HepG2 (cell line): Measurements from ENCODE around the gene TAS1R1. TPM values are rescaled to one million over a fixed set of nuclear protein-coding genes. Genes with fewer than 3 reads are reported as not detected.

Source experiments
- ELF3 ChIP-seq: IDR thresholded peaks from 2 replicates; pipeline ENCODE4 v1.6.1; 2016; ENCODE audit warnings: missing genetic modification reagents, missing compliant biosample characterization
- FOXA3 ChIP-seq: IDR thresholded peaks from 2 replicates; pipeline ENCODE4 v1.6.1; 2016; ENCODE audit warnings: missing genetic modification reagents, missing compliant biosample characterization
- FOXO1 ChIP-seq: sonication (generic); formaldehyde crosslinking; IDR thresholded peaks from 2 replicates; pipeline ENCODE4 v1.4.0; 2020; ENCODE audit warnings: missing genetic modification reagents
- MAFK ChIP-seq, 2 experiments: IDR thresholded peaks in 1 of 2; conservative IDR thresholded peaks in 1 of 2; 2 replicates each; pipeline ENCODE4 v1.6.1; 2011; ENCODE audit warnings: improper control_type of control experiment in 2 of 2, low read length in 2 of 2
- SPEN ChIP-seq: sonication (generic); formaldehyde crosslinking; IDR thresholded peaks from 2 replicates; pipeline ENCODE4 v1.5.1; 2020; ENCODE audit warnings: low read depth, mild to moderate bottlenecking, missing genetic modification reagents
- SYNCRIP ChIP-seq: fragments of 200-400 bp; formaldehyde crosslinking; IDR thresholded peaks from 2 replicates; pipeline ENCODE4 v1.6.1; 2018; ENCODE audit warnings: mild to moderate bottlenecking, low read depth, low read length; ENCODE audit not compliant: insufficient read depth
- ZC3H13 ChIP-seq: sonication (generic); formaldehyde crosslinking; IDR thresholded peaks from 2 replicates; pipeline ENCODE4 v1.8.1; 2023; ENCODE audit warnings: mild to moderate bottlenecking, missing genetic modification reagents, moderate library complexity
- ZMYM3 ChIP-seq: sonication (generic); formaldehyde crosslinking; IDR thresholded peaks from 2 replicates; pipeline ENCODE4 v1.5.1; 2020; ENCODE audit warnings: mild to moderate bottlenecking, missing genetic modification reagents
- ZNF326 ChIP-seq: sonication (generic); formaldehyde crosslinking; IDR thresholded peaks from 2 replicates; pipeline ENCODE4 v1.4.0; 2020; ENCODE audit warnings: missing genetic modification reagents, borderline replicate concordance
- ZNF652 ChIP-seq: IDR thresholded peaks from 2 replicates; pipeline ENCODE4 v1.6.1; 2016; ENCODE audit warnings: low read depth, borderline replicate concordance
- polyA plus RNA-seq, 8 experiments: library from polyadenylated mRNA; depleted of rRNA in 3 of 8; stranded (reverse) in 7 of 8; unstranded in 1 of 8; fragments of >200 nt; fragmentation: Illumina TruSeq in 4 of 8; extraction: Trizol in 4 of 8; gene quantifications; 2 replicates each; pipeline versions ENCODE4 v1.2.1 to v1.2.3, GENCODE V29; 2011 to 2016; ENCODE audit warnings: low read depth in 4 of 8, missing spikeins in 1 of 8, mixed read lengths in 1 of 8; ENCODE audit not compliant: insufficient read depth in 1 of 8
- total RNA-seq, 5 experiments: library from RNA; depleted of rRNA; stranded (reverse); fragments of >200 nt; fragmentation: Illumina TruSeq; extraction: Trizol; gene quantifications; 2 replicates each; pipeline ENCODE4 v1.2.3, GENCODE V29; 2016; ENCODE audit warnings: low read depth in 1 of 5
- TF ChIP-seq, protein P1 (sequence below): sonication (generic); formaldehyde crosslinking; IDR thresholded peaks from 2 replicates; pipeline ENCODE4 v1.5.1; 2020; ENCODE audit warnings: mild to moderate bottlenecking, missing genetic modification reagents
- TF ChIP-seq, protein P2 (sequence below): sonication (generic); formaldehyde crosslinking; IDR thresholded peaks from 2 replicates; pipeline ENCODE4 v1.4.0; 2020; ENCODE audit warnings: mild to moderate bottlenecking, missing genetic modification reagents, borderline replicate concordance
- TF ChIP-seq, protein P3 (sequence below): sonication (generic); formaldehyde crosslinking; IDR thresholded peaks from 2 replicates; pipeline ENCODE4 v1.9.0; 2021; ENCODE audit warnings: mild to moderate bottlenecking, missing genetic modification reagents

The TAS1R1 gene
- total and polyA plus RNA-seq, 2 of the 13 experiments (the other 11 are each of a cell fraction or from before 2014, with no cell fraction given): 1.4 to 1.6 TPM

- TF ChIP-seq ELF3 (CRISPR knock-in tag): 0 out of 2 replicates have a peak, but pooled peaks have one; percentile 40
- TF ChIP-seq SYNCRIP: no peak
- TF ChIP-seq, protein P1, sequence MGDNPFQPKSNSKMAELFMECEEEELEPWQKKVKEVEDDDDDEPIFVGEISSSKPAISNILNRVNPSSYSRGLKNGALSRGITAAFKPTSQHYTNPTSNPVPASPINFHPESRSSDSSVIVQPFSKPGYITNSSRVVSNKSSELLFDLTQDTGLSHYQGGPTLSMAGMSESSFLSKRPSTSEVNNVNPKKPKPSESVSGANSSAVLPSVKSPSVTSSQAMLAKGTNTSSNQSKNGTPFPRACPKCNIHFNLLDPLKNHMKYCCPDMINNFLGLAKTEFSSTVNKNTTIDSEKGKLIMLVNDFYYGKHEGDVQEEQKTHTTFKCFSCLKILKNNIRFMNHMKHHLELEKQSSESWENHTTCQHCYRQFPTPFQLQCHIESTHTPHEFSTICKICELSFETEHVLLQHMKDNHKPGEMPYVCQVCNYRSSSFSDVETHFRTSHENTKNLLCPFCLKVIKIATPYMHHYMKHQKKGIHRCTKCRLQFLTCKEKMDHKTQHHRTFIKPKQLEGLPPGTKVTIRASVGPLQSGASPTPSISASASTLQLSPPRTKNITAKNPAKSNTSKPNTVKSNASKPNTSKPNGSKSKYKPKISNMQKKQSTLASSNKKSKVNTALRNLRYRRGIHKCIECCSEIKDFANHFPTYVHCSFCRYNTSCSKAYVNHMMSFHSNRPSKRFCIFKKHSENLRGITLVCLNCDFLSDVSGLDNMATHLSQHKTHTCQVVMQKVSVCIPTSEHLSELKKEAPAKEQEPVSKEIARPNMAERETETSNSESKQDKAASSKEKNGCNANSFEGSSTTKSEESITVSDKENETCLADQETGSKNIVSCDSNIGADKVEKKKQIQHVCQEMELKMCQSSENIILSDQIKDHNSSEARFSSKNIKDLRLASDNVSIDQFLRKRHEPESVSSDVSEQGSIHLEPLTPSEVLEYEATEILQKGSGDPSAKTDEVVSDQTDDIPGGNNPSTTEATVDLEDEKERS (CRISPR knock-in tag): peak; percentile 12; the same call in 1 of the 2 replicates
- peak; percentile 59; the same call in 1 of the 2 replicates for TF ChIP-seq FOXO1 (CRISPR knock-in tag)
- peak; percentile 20; the same call in 1 of the 2 replicates for TF ChIP-seq SPEN (CRISPR knock-in tag)
- TF ChIP-seq ZC3H13 (CRISPR knock-in tag): peak; percentile 70; the same call in 1 of the 2 replicates
- TF ChIP-seq ZMYM3 (CRISPR knock-in tag): peak; percentile 1; the same call in 1 of the 2 replicates
- 0 out of 4 replicates have a peak, but pooled peaks of 1 of the 2 experiments have one; percentile 38 for TF ChIP-seq MAFK (conservative IDR thresholded peaks at IDR 0.05 in 1 of 2, IDR thresholded peaks at IDR 0.05 in 1 of 2; ENCODE audit: low read length in 2 of 2)
- TF ChIP-seq ZNF652 (CRISPR knock-in tag): peak; percentile 31; the same call in 1 of the 2 replicates
- TF ChIP-seq, protein P2, sequence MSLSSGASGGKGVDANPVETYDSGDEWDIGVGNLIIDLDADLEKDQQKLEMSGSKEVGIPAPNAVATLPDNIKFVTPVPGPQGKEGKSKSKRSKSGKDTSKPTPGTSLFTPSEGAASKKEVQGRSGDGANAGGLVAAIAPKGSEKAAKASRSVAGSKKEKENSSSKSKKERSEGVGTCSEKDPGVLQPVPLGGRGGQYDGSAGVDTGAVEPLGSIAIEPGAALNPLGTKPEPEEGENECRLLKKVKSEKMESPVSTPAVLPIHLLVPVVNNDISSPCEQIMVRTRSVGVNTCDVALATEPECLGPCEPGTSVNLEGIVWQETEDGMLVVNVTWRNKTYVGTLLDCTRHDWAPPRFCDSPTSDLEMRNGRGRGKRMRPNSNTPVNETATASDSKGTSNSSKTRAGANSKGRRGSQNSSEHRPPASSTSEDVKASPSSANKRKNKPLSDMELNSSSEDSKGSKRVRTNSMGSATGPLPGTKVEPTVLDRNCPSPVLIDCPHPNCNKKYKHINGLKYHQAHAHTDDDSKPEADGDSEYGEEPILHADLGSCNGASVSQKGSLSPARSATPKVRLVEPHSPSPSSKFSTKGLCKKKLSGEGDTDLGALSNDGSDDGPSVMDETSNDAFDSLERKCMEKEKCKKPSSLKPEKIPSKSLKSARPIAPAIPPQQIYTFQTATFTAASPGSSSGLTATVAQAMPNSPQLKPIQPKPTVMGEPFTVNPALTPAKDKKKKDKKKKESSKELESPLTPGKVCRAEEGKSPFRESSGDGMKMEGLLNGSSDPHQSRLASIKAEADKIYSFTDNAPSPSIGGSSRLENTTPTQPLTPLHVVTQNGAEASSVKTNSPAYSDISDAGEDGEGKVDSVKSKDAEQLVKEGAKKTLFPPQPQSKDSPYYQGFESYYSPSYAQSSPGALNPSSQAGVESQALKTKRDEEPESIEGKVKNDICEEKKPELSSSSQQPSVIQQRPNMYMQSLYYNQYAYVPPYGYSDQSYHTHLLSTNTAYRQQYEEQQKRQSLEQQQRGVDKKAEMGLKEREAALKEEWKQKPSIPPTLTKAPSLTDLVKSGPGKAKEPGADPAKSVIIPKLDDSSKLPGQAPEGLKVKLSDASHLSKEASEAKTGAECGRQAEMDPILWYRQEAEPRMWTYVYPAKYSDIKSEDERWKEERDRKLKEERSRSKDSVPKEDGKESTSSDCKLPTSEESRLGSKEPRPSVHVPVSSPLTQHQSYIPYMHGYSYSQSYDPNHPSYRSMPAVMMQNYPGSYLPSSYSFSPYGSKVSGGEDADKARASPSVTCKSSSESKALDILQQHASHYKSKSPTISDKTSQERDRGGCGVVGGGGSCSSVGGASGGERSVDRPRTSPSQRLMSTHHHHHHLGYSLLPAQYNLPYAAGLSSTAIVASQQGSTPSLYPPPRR (CRISPR knock-in tag): no peak; the same call in 1 of the 2 replicates
- TF ChIP-seq FOXA3 (CRISPR knock-in tag): peak; percentile 74
- TF ChIP-seq, protein P3, sequence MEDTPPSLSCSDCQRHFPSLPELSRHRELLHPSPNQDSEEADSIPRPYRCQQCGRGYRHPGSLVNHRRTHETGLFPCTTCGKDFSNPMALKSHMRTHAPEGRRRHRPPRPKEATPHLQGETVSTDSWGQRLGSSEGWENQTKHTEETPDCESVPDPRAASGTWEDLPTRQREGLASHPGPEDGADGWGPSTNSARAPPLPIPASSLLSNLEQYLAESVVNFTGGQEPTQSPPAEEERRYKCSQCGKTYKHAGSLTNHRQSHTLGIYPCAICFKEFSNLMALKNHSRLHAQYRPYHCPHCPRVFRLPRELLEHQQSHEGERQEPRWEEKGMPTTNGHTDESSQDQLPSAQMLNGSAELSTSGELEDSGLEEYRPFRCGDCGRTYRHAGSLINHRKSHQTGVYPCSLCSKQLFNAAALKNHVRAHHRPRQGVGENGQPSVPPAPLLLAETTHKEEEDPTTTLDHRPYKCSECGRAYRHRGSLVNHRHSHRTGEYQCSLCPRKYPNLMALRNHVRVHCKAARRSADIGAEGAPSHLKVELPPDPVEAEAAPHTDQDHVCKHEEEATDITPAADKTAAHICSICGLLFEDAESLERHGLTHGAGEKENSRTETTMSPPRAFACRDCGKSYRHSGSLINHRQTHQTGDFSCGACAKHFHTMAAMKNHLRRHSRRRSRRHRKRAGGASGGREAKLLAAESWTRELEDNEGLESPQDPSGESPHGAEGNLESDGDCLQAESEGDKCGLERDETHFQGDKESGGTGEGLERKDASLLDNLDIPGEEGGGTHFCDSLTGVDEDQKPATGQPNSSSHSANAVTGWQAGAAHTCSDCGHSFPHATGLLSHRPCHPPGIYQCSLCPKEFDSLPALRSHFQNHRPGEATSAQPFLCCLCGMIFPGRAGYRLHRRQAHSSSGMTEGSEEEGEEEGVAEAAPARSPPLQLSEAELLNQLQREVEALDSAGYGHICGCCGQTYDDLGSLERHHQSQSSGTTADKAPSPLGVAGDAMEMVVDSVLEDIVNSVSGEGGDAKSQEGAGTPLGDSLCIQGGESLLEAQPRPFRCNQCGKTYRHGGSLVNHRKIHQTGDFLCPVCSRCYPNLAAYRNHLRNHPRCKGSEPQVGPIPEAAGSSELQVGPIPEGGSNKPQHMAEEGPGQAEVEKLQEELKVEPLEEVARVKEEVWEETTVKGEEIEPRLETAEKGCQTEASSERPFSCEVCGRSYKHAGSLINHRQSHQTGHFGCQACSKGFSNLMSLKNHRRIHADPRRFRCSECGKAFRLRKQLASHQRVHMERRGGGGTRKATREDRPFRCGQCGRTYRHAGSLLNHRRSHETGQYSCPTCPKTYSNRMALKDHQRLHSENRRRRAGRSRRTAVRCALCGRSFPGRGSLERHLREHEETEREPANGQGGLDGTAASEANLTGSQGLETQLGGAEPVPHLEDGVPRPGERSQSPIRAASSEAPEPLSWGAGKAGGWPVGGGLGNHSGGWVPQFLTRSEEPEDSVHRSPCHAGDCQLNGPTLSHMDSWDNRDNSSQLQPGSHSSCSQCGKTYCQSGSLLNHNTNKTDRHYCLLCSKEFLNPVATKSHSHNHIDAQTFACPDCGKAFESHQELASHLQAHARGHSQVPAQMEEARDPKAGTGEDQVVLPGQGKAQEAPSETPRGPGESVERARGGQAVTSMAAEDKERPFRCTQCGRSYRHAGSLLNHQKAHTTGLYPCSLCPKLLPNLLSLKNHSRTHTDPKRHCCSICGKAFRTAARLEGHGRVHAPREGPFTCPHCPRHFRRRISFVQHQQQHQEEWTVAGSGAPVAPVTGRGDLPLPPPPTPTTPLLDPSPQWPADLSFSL (CRISPR knock-in tag): peak; percentile 59; the same call in 1 of the 2 replicates
- no peak for TF ChIP-seq ZNF326
Measured at GRCh38 chr1:6601049-6601922, 46.2 kb downstream of the TAS1R1 start (continued).
